Transverse colon (tissue), 4 donors: ENCODE data around the gene ERBB3. TPM values are rescaled to one million over a fixed set of nuclear protein-coding genes. Genes with fewer than 3 reads are reported as not detected.

Experiments
- DNase-seq: peaks from one replicate; pipeline ENCODE4 v3.0.0-alpha.2; 2019
- H3K27ac ChIP-seq, 4 donors: fragments of 200-600 bp; sonication (generic); 2 replicates each; pipeline ENCODE4 v1.5.1; 2016 to 2018; ENCODE audit warnings: inconsistent platforms in 4 of 4
- H3K27me3 ChIP-seq: fragments of 200-600 bp; sonication (generic); 2 replicates; pipeline ENCODE4 v1.5.1; 2017; ENCODE audit warnings: inconsistent platforms
- H3K36me3 ChIP-seq, 4 donors: fragments of 200-600 bp; sonication (generic); 2 replicates each; pipeline ENCODE4 v1.5.1; 2017 to 2019; ENCODE audit warnings: inconsistent platforms in 4 of 4
- H3K4me1 ChIP-seq, 4 donors: fragments of 200-600 bp; sonication (generic); 2 replicates each; pipeline ENCODE4 v1.5.1; 2017 to 2020; ENCODE audit warnings: inconsistent platforms in 4 of 4
- H3K4me3 ChIP-seq, 4 donors: fragments of 200-600 bp; sonication (generic); 1 replicate in 1 of 4; 2 replicates in 3 of 4; pipeline versions ENCODE4 v1.5.1 to v1.6.1; 2017 to 2019; ENCODE audit warnings: inconsistent platforms in 4 of 4
- H3K9me3 ChIP-seq, 2 donors: fragments of 200-600 bp; sonication (generic); 2 replicates each; pipeline ENCODE4 v1.5.1; 2017 to 2019; ENCODE audit warnings: inconsistent platforms in 2 of 2
- CTCF ChIP-seq, 5 experiments: fragments of 200-600 bp in 3 of 5; fragments of 450-650 bp in 2 of 5; sonication (generic) in 3 of 5; IDR thresholded peaks; 1 replicate in 2 of 5; 2 replicates in 3 of 5; pipeline ENCODE4 v1.5.1; 2016 to 2017; ENCODE audit warnings: antibody characterized with exemption in 5 of 5, inconsistent platforms in 3 of 5, mild to moderate bottlenecking in 2 of 5, moderate library complexity in 1 of 5
- EP300 ChIP-seq: sonication (generic); formaldehyde crosslinking; IDR thresholded peaks from one replicate; pipeline ENCODE4 v1.6.1; 2017; ENCODE audit warnings: antibody characterized with exemption, low read depth
- POLR2A ChIP-seq: fragments of 450-650 bp; IDR thresholded peaks from one replicate; pipeline ENCODE4 v1.6.1; 2016; ENCODE audit warnings: antibody characterized with exemption, mild to moderate bottlenecking, moderate library complexity
- POLR2AphosphoS5 ChIP-seq, 3 donors: sonication (generic); formaldehyde crosslinking; IDR thresholded peaks; one replicate each; pipeline ENCODE4 v1.6.1; 2016; ENCODE audit warnings: antibody characterized with exemption in 3 of 3
- whole genome bisulfite sequencing, 2 donors: methylation state at CpG; one replicate each; pipeline ENCODE4 v1.1.5; 2018; ENCODE audit warnings: low coverage in 1 of 2; 5-methylcytosine and 5-hydroxymethylcytosine counted together
- in situ Hi-C, 4 donors: fragments of 200-750 bp; cut with MboI; loops; one replicate each; pipeline versions ENCODE4 v1.15.0 to v1.15.1; 2017; ENCODE audit warnings: low sequenced_read_pairs in 3 of 4, low pct_ligation_motif_present in 1 of 4, low pct_unique_long_range_greater_than_20kb in 1 of 4
- intact Hi-C: fragments of 100-400 bp; cut with DNase I; formaldehyde crosslinking; loops from one replicate; pipeline ENCODE4 v1.15.1; 2023; ENCODE audit warnings: low total_unique reads
- total RNA-seq, 4 donors: library from RNA; depleted of rRNA; stranded (reverse); fragments of >200 nt; gene quantifications; one replicate each; pipeline ENCODE4 v1.1.0, GENCODE V29; 2016

ERBB3 gene
- total RNA-seq, 4 donors from 2014 or later = 270 to 634 (median 340) TPM

DNA sequence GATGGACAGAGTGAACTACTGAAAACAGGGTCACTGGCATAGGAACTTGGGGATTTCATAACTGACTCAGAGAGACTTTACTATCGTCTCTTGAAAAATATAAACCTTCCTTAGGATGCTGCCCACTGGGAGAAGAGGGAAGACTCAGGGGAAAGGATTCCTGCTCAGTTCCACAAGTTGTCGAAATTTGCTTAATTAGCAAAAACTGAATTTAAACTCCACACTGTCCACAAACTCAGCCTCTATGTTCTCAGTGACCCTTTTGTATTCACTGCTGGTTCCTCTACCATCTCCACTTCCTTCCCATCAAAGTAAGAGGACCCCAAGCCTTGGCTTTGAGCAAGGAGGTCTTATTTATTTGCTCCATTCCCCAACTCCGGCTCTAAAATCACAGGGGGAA lies 65.3 kb downstream of the ERBB3 start:
- H3K4me1 ChIP-seq = peaks cover 6 to 38% (median 13%) of the 10 kb centered on the region in 4 donors
- TF ChIP-seq EP300 (no peak), POLR2A (no peak), CTCF (IDR thresholded peaks at IDR 0.05) (no peak), POLR2AphosphoS5 (IDR thresholded peaks at IDR 0.05) (no peak)
- H3K9me3 ChIP-seq = no peaks in the 10 kb centered on the region
- no peak overlapping the region for H3K4me3 ChIP-seq
- H3K27ac ChIP-seq = peak overlapping the region in 2 of 4 donors; percentile 11 to 58
- DNase-seq = no peak
- intact Hi-C loops (no loop called here), in situ Hi-C loops (no loop called here)
- WGBS, 2 donors = 79 to 85% methylated on average over 3 of the region's 3 CpGs
- no peaks in the 10 kb centered on the region for H3K27me3 ChIP-seq
- H3K36me3 ChIP-seq = peaks cover 0 to 23% (median 8%) of the 10 kb centered on the region in 4 donors

DNA sequence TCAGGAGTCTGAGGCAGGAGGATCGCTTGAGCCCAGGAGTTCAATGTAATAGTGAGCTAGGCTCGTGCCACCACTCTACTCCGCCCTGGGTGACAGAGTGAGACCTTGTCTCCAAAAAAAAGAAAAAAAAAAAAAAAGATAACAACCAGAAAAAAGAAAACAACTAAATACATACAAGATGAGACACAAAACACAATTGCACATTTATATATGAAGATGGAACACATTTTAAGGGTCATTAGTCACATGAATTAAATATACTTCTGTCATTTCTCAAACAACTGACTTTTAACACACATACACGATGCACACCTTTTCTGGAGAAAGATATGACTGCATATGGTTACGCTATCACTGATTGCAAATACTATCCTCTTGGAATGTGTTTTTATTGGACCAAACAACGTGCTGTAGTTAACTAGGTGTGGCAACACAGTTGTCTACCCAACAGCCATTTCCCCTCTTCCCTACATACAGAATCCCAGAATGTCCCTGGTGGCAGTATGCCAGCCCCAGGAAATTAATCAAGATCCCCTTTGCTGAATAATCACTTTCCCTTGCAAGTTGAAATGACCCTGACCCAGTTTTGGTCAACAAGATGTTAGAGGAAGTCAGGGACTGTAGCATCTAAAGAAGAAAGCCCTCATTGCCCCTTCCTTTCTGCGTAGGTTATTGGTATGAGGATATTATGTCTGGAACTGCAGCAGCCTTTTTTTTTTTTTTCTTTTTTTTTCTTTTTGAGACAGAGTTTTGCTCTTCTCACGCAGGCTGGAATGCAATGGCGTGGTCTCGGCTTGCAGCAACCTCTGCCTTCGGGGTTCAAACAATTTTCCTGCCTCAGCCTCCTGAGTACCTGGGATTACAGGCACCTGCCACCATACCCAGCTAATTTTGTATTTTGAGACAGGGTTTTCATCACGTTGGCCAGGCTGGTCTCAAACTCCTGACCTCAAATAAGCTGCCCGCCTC lies 66.8 kb downstream of the ERBB3 start:
- Histone ChIP-seq H3K27ac (peak overlapping the region; percentile 74 to 77 (median 76)), H3K4me1 (peaks cover 12 to 52% (median 23%) of the 10 kb centered on the region in 4 donors), H3K9me3 (no peaks in the 10 kb centered on the region), H3K36me3 (peaks cover 0 to 20% (median 5%) of the 10 kb centered on the region in 4 donors), H3K4me3 (no peak overlapping the region), H3K27me3 (no peaks in the 10 kb centered on the region)
- 50 to 53% methylated on average over 10 to 13 of the region's 13 CpGs for whole genome bisulfite sequencing, 2 donors
- intact Hi-C loops = no loop called here
- peak; percentile 73 for DNase-seq
- TF ChIP-seq POLR2A = peak; percentile 43
- TF ChIP-seq EP300 = no peak
- TF ChIP-seq POLR2AphosphoS5 (IDR thresholded peaks at IDR 0.05) = peak; percentile 30 to 84 (median 73)
- TF ChIP-seq CTCF (IDR thresholded peaks at IDR 0.05) = peak in 1 of 5 experiments; percentile 9
- in situ Hi-C loops = no loop called here

DNA sequence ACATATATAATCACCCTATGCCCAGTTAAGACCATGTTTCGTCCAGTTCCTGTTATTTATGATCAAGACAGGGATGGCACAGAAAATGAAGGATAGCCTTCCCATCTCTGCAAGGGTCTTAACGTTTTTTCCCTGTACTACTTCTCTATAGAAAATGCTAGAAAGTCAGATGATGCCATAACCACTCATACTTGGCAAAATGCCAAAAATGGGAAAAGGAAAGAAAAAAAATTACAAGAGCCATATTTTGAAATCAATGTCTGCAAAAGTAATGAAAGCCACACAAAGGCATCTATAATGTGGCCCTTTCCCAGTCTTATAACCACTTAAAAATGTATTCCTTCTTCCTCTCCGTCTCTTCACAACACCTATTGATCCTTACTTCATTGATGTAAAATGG lies 70.6 kb downstream of the ERBB3 start:
- Histone ChIP-seq H3K36me3 (no peaks in the 10 kb centered on the region), H3K27ac (peak overlapping the region in 2 of 4 donors; percentile 92 to 98), H3K9me3 (no peaks in the 10 kb centered on the region), H3K27me3 (no peaks in the 10 kb centered on the region), H3K4me3 (no peak overlapping the region), H3K4me1 (peaks cover 20 to 46% (median 31%) of the 10 kb centered on the region in 4 donors)
- WGBS, 2 donors = 59 to 65% methylated on average over 3 of the region's 3 CpGs
- TF ChIP-seq POLR2A (no peak), POLR2AphosphoS5 (IDR thresholded peaks at IDR 0.05) (peak in 2 of 3 donors; percentile 36 to 37)
- in situ Hi-C loops (no loop called here), intact Hi-C loops (no loop called here)
- no peak for DNase-seq

DNA sequence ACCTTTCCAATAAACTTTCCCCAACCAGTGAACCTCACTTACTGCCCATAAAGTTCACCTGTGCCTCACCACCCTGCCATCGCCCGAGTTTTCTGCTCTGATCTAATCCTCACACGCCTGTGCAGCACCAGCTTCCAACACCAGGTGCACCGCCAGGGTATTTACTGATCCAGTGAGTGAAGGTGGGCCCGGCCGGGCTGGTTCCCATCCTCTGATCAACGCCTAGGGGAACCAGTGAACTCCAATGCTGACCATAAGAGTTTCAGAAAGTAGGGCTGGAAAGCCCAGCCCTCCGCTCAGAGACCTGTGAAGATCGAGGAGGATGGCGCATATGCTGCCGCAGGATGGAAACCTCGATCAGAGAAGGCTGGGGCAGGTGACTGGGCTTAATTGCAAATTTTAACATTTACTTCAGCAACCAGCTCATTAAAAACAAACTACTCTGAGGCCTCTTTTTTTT lies 71.7 kb downstream of the ERBB3 start:
- in situ Hi-C loops (no loop called here), intact Hi-C loops (no loop called here)
- DNase-seq = peak; percentile 81
- TF ChIP-seq POLR2AphosphoS5 (IDR thresholded peaks at IDR 0.05) = peak in 2 of 3 donors; percentile 40 to 69
- TF ChIP-seq POLR2A = peak; percentile 59
- TF ChIP-seq CTCF (IDR thresholded peaks at IDR 0.05) = peak; percentile 57 to 96 (median 59)
- no peak for TF ChIP-seq EP300
- peaks cover 16 to 42% (median 27%) of the 10 kb centered on the region in 4 donors for H3K4me1 ChIP-seq
- H3K27me3 ChIP-seq = no peaks in the 10 kb centered on the region
- H3K9me3 ChIP-seq = no peaks in the 10 kb centered on the region
- 3% methylated on average over 12 of the region's 12 CpGs; no CpG with 5 or more reads in 1 of the 2 donors for WGBS, 2 donors
- H3K27ac ChIP-seq = peak overlapping the region; percentile 92 to 98 (median 97)
- peak overlapping the region; percentile 50 to 81 (median 64) for H3K4me3 ChIP-seq
- H3K36me3 ChIP-seq = no peaks in the 10 kb centered on the region
